GM12878 (cell line): ENCODE measurements around the gene SWI5. TPM values are rescaled to one million over a fixed set of nuclear protein-coding genes. Genes with fewer than 3 reads are reported as not detected.

Experiments
- ATAC-seq: fragments of 200-7000 bp; cut with Tn5 transposase; 3 replicates; pipeline ENCODE4 v1.9.1; 2020; ENCODE audit warnings: mild to moderate bottlenecking, moderate library complexity
- BruUV-seq: library from RNA; stranded (reverse); fragments of 400-500 nt; replicated peaks from 2 replicates; lab custom pipeline; 2021; lab: Mats Ljungman, UMichigan
- CTCF ChIA-PET: fragments of 300-600 bp; sonication (Branson Sonifier 250); formaldehyde crosslinking; extraction: SDS; loops from one replicate; lab custom pipeline; 2021; ENCODE audit warnings: inconsistent platforms; lab: Yijun Ruan, JAX
- POLR2A ChIA-PET: fragments of 350-600 bp; formaldehyde crosslinking; extraction: SDS; loops from one replicate; lab custom pipeline; 2021; ENCODE audit warnings: inconsistent platforms; lab: Charles Lee
- RAD21 ChIA-PET: fragments of 300-600 bp; sonication (Branson Sonifier 250); formaldehyde crosslinking; loops from one replicate; lab custom pipeline; 2023; ENCODE audit warnings: antibody characterized with exemption; ENCODE audit not compliant: unreplicated experiment; lab: Charles Lee
- SMC1A ChIA-PET: fragments of 300-600 bp; sonication (Branson Sonifier 250); formaldehyde crosslinking; loops from one replicate; lab custom pipeline; 2023; ENCODE audit not compliant: unreplicated experiment, uncharacterized antibody; lab: Charles Lee
- DNase-seq: peaks from one replicate; pipeline ENCODE4 v3.0.0-alpha.2; 2011; ENCODE audit warnings: low read depth, low spot score
- FAIRE-seq: peaks from 3 replicates; lab custom pipeline; 2011; peaks lifted over from hg19 to GRCh38; lab: Jason Lieb, UNC
- H2AFZ ChIP-seq: 2 replicates; pipeline ENCODE4 v1.6.0; 2011; ENCODE audit warnings: low read depth, low read length, control low read depth; ENCODE audit not compliant: control insufficient read depth
- H3K27ac ChIP-seq: 2 replicates; pipeline ENCODE4 v1.5.1; 2011; ENCODE audit warnings: control low read depth; ENCODE audit not compliant: control insufficient read depth, insufficient read depth
- H3K27me3 ChIP-seq, 2 experiments: replicated peaks in 1 of 2; 2 replicates each; pipeline versions ENCODE4 v1.6.0 to v1.6.1; 2011; ENCODE audit warnings: low read length in 1 of 2; ENCODE audit not compliant: control insufficient read depth in 2 of 2, insufficient read depth in 2 of 2
- H3K36me3 ChIP-seq, 2 experiments: 2 replicates each; pipeline ENCODE4 v1.5.1; 2011; ENCODE audit warnings: low read length in 1 of 2; ENCODE audit not compliant: control insufficient read depth in 2 of 2, insufficient read depth in 2 of 2
- H3K4me1 ChIP-seq: 2 replicates; pipeline ENCODE4 v1.6.1; 2011; ENCODE audit warnings: mild to moderate bottlenecking, low read length, moderate library complexity, mixed read lengths; ENCODE audit not compliant: control insufficient read depth, insufficient read depth
- H3K4me2 ChIP-seq: 2 replicates; pipeline ENCODE4 v1.6.0; 2011; ENCODE audit warnings: control low read depth; ENCODE audit not compliant: control insufficient read depth, insufficient read depth
- H3K4me3 ChIP-seq: fragments of 200-600 bp; sonication (generic); 2 replicates; pipeline ENCODE4 v1.5.1; 2016
- H3K79me2 ChIP-seq: 2 replicates; pipeline ENCODE4 v1.6.0; 2011; ENCODE audit warnings: low read length; ENCODE audit not compliant: control insufficient read depth, insufficient read depth
- H3K9ac ChIP-seq: 2 replicates; pipeline ENCODE4 v1.8.0; 2011; ENCODE audit warnings: low read length, control low read depth, mixed read lengths; ENCODE audit not compliant: control insufficient read depth, insufficient read depth
- H3K9me3 ChIP-seq: replicated peaks from 3 replicates; pipeline ENCODE4 v1.5.1; 2011; ENCODE audit warnings: mild to moderate bottlenecking, low read length; ENCODE audit not compliant: control insufficient read depth, insufficient read depth
- H4K20me1 ChIP-seq: 2 replicates; pipeline ENCODE4 v1.6.0; 2011; ENCODE audit not compliant: control insufficient read depth, insufficient read depth
- BACH1 ChIP-seq: fragments of 450-650 bp; IDR thresholded peaks from 2 replicates; pipeline ENCODE4 v1.6.1; 2017; ENCODE audit warnings: mild to moderate bottlenecking, borderline replicate concordance
- CBX3 ChIP-seq: fragments of 200-600 bp; sonication (generic); IDR thresholded peaks from 2 replicates; pipeline ENCODE4 v1.6.1; 2016; ENCODE audit warnings: low read depth, borderline replicate concordance
- CEBPB ChIP-seq, 2 experiments: fragments of 150-350 bp in 1 of 2; IDR thresholded peaks; 2 replicates each; pipeline ENCODE4 v1.6.1; 2012 to 2014; ENCODE audit warnings: low read depth in 2 of 2, low read length in 2 of 2, borderline replicate concordance in 1 of 2, inconsistent platforms in 1 of 2
- CREB1 ChIP-seq: IDR thresholded peaks from 2 replicates; pipeline ENCODE4 v1.6.1; 2012; ENCODE audit warnings: low read depth, mild to moderate bottlenecking, inconsistent platforms
- ESRRA ChIP-seq: IDR thresholded peaks from 2 replicates; pipeline ENCODE4 v1.6.1; 2012; ENCODE audit warnings: mild to moderate bottlenecking, low read length, improper control_type of control experiment
- KDM1A ChIP-seq: fragments of 200-600 bp; sonication (generic); IDR thresholded peaks from 2 replicates; pipeline ENCODE4 v1.6.1; 2016; ENCODE audit warnings: borderline replicate concordance
- MEF2B ChIP-seq: fragments of 450-650 bp; IDR thresholded peaks from 2 replicates; pipeline ENCODE4 v1.6.1; 2018; ENCODE audit warnings: mild to moderate bottlenecking, moderate library complexity; ENCODE audit not compliant: partially characterized antibody, poor library complexity, severe bottlenecking
- MXI1 ChIP-seq: fragments of 150-350 bp; IDR thresholded peaks from 2 replicates; pipeline ENCODE4 v1.6.1; 2011; ENCODE audit warnings: low read depth, mild to moderate bottlenecking, inconsistent platforms, low read length, improper control_type of control experiment
- NBN ChIP-seq: fragments of 450-650 bp; IDR thresholded peaks from 2 replicates; pipeline ENCODE4 v1.6.1; 2016
- NFYB ChIP-seq: IDR thresholded peaks from 2 replicates; pipeline ENCODE4 v1.6.1; 2011; ENCODE audit warnings: low read depth, mild to moderate bottlenecking, low read length, improper control_type of control experiment, moderate library complexity; ENCODE audit not compliant: insufficient read depth
- NRF1 ChIP-seq: conservative IDR thresholded peaks from 2 replicates; pipeline ENCODE4 v1.6.1; 2011; ENCODE audit warnings: mild to moderate bottlenecking, low read depth, low read length, improper control_type of control experiment
- RAD21 ChIP-seq: IDR thresholded peaks from 2 replicates; pipeline ENCODE4 v1.6.1; 2011; ENCODE audit warnings: mild to moderate bottlenecking, low read depth, low read length, moderate library complexity; ENCODE audit not compliant: insufficient read depth
- RB1 ChIP-seq: fragments of 450-650 bp; formaldehyde crosslinking; IDR thresholded peaks from 2 replicates; pipeline ENCODE4 v1.6.1; 2017; ENCODE audit warnings: mild to moderate bottlenecking, borderline replicate concordance
- RCOR1 ChIP-seq: conservative IDR thresholded peaks from 2 replicates; pipeline ENCODE4 v1.6.1; 2012; ENCODE audit warnings: low read depth, low read length, improper control_type of control experiment
- SIN3A ChIP-seq: IDR thresholded peaks from 2 replicates; pipeline ENCODE4 v1.6.1; 2012; ENCODE audit warnings: low read depth, low read length, improper control_type of control experiment
- SP1 ChIP-seq: IDR thresholded peaks from one replicate; pipeline ENCODE4 v1.6.1; 2011; ENCODE audit warnings: low read depth, low read length
- SREBF1 ChIP-seq: IDR thresholded peaks from 2 replicates; pipeline ENCODE4 v1.6.1; 2012; ENCODE audit warnings: mild to moderate bottlenecking, low read length
- SREBF2 ChIP-seq: IDR thresholded peaks from 2 replicates; pipeline ENCODE4 v1.6.1; 2012; ENCODE audit warnings: mild to moderate bottlenecking, low read length
- SRF ChIP-seq, 2 experiments: IDR thresholded peaks; 2 replicates each; pipeline ENCODE4 v1.6.1; 2011; ENCODE audit warnings: low read depth in 2 of 2, low read length in 2 of 2, mild to moderate bottlenecking in 1 of 2, moderate library complexity in 1 of 2
- SUPT20H ChIP-seq: IDR thresholded peaks from 2 replicates; pipeline ENCODE4 v1.6.1; 2011; ENCODE audit warnings: low read depth, mild to moderate bottlenecking, low read length, moderate library complexity, borderline replicate concordance; ENCODE audit not compliant: control insufficient read depth
- TARDBP ChIP-seq: IDR thresholded peaks from 2 replicates; pipeline ENCODE4 v1.6.1; 2016; ENCODE audit warnings: borderline replicate concordance
- USF2 ChIP-seq: IDR thresholded peaks from 2 replicates; pipeline ENCODE4 v1.6.1; 2011; ENCODE audit warnings: low read depth, low read length, improper control_type of control experiment, borderline replicate concordance
- WGBS: methylation state at CpG from one replicate; pipeline ENCODE4 v1.1.6; 2016; ENCODE audit warnings: low lambda C conversion rate; ENCODE audit not compliant: insufficient replicate concordance, insufficient coverage; ENCODE audit errors: missing lambda C conversion rate; 5-methylcytosine and 5-hydroxymethylcytosine counted together
- in situ Hi-C: fragments of 300-500 bp; cut with MboI; formaldehyde crosslinking; loops from 9 replicates; pipeline ENCODE4 v1.14.3; 2018; ENCODE audit warnings: mixed read lengths
- intact Hi-C: fragments of 100-400 bp; cut with micrococcal nuclease; formaldehyde crosslinking; loops from one replicate; pipeline ENCODE4 v1.14.2; 2022; ENCODE audit not compliant: unreplicated experiment
- polyA plus RNA-seq, 11 experiments: library from polyadenylated mRNA; depleted of rRNA in 4 of 11; unstranded in 6 of 11; stranded (reverse) in 5 of 11; fragments of >200 nt; fragmentation: Nextera tagmentation in 4 of 11; fragmentation: Illumina TruSeq in 1 of 11; extraction: Ambion mirVana in 4 of 11; extraction: Trizol in 1 of 11; gene quantifications; 1 replicate in 1 of 11; 2 replicates in 10 of 11; pipeline versions ENCODE4 v1.2.1 to v1.2.3, GENCODE V29; 2011 to 2016; ENCODE audit warnings: inconsistent platforms in 2 of 11, missing spikeins in 2 of 11, low read depth in 1 of 11
- total RNA-seq, 4 experiments: library from RNA; depleted of rRNA in 3 of 4; stranded (reverse); fragments of >200 nt in 3 of 4; fragmentation: Illumina TruSeq in 1 of 4; extraction: Trizol in 1 of 4; gene quantifications; 2 replicates each; pipeline versions ENCODE4 v1.2.1 to v1.2.3, GENCODE V29; 2013 to 2021

Gene SWI5
- total and polyA plus RNA-seq, 10 of the 15 experiments (the other 5 are each of a cell fraction or from before 2014, with no cell fraction given), result 13.3 to 36.2 (median 18.1) TPM

- CTCF ChIA-PET, result interaction anchor here (0.7 to 0.9 kb wide), 2 partner anchors 9 to 19 kb away, joined by 3 read pairs; no protein-coding TSS in a partner anchor
These were observed 38.6 kb downstream of the SWI5 start for GRCh38 chr9:128314697-128315096.

GRCh38 chr9:128316421-128316820 is 40.3 kb downstream of the SWI5 start:
- no peak overlapping the region for H3K27ac ChIP-seq
- H3K4me3 ChIP-seq, result no peak overlapping the region
- TSS peak; percentile 41 for BruUV-seq
- H3K79me2 ChIP-seq, result peaks cover 4% of the 10 kb centered on the region
- no peaks in the 10 kb centered on the region for H3K27me3 ChIP-seq
- POLR2A ChIA-PET, result no interaction called here
- no peak overlapping the region for H3K4me2 ChIP-seq
- ATAC-seq, result no peak
- RAD21 ChIA-PET, result interaction anchor here (0.6 kb wide), 1 partner anchor 712 kb away, joined by 4 read pairs; the partner anchor contains the start of gene SH3GLB2
- TF ChIP-seq ESRRA (no peak), SP1 (no peak), SREBF2 (no peak), KDM1A (no peak), USF2 (no peak), MEF2B (no peak), RCOR1 (no peak), SRF (IDR thresholded peaks at IDR 0.05; ENCODE audit: low read depth in 2 of 2, low read length in 2 of 2) (no peak)
- no peak overlapping the region for H3K9ac ChIP-seq
- H3K9me3 ChIP-seq, result no peaks in the 10 kb centered on the region
- H2AFZ ChIP-seq, result no peak overlapping the region
- H3K4me1 ChIP-seq, result peaks cover 4% of the 10 kb centered on the region
- intact Hi-C loops (no loop called here), in situ Hi-C loops (no loop called here)
- H4K20me1 ChIP-seq, result no peaks in the 10 kb centered on the region
- SMC1A ChIA-PET, result no interaction called here
- H3K36me3 ChIP-seq, result peaks cover 4 to 15% of the 10 kb centered on the region in 2 experiments
- 98% methylated on average over 9 of the region's 9 CpGs for WGBS
- CTCF ChIA-PET, result no interaction called here
- DNase-seq, result no peak
- no peak for FAIRE-seq

More at GRCh38 chr9:128314697-128315096, 38.6 kb downstream of the SWI5 start:
- no peak for DNase-seq
- peaks cover 15 to 16% of the 10 kb centered on the region in 2 experiments for H3K36me3 ChIP-seq
- H2AFZ ChIP-seq, result no peak overlapping the region
- intact Hi-C loops (no loop called here), in situ Hi-C loops (no loop called here)
- TF ChIP-seq SUPT20H, result no peak
- TF ChIP-seq NRF1, result no peak
- TF ChIP-seq SREBF1, result no peak
- no peak for TF ChIP-seq TARDBP
- no peak for TF ChIP-seq CBX3
- no peak for TF ChIP-seq CREB1
- no peak for TF ChIP-seq KDM1A
- no peak for TF ChIP-seq RB1
- TF ChIP-seq SP1, result no peak
- TF ChIP-seq MXI1, result no peak
- no peak for TF ChIP-seq CEBPB (IDR thresholded peaks at IDR 0.05; ENCODE audit: borderline replicate concordance in 1 of 2, low read depth in 2 of 2, low read length in 2 of 2)
- no peak for TF ChIP-seq NFYB
- TF ChIP-seq SIN3A, result no peak
- no peak for TF ChIP-seq NBN
- TF ChIP-seq BACH1, result no peak
- TF ChIP-seq RAD21, result no peak
- no peak for FAIRE-seq
- no peak overlapping the region for H3K4me2 ChIP-seq
- BruUV-seq, result no TSS peak
- ChIA-PET RAD21 (no interaction called here), SMC1A (no interaction called here), POLR2A (no interaction called here)
- H3K27me3 ChIP-seq, result no peaks in the 10 kb centered on the region
- ATAC-seq, result no peak
- H3K27ac ChIP-seq, result no peak overlapping the region
- H3K9me3 ChIP-seq, result no peaks in the 10 kb centered on the region
- H3K4me1 ChIP-seq, result no peaks in the 10 kb centered on the region
- 81% methylated on average over 4 of the region's 4 CpGs for WGBS
- no peak overlapping the region for H3K9ac ChIP-seq
- H4K20me1 ChIP-seq, result no peaks in the 10 kb centered on the region
- H3K4me3 ChIP-seq, result no peak overlapping the region
- no peaks in the 10 kb centered on the region for H3K79me2 ChIP-seq
